IPS-11a (cell line): ENCODE results near the gene RASA4.
"Not testable (repeated sequence)": the region's sequence is repeated elsewhere in the genome, so short reads cannot be mapped to it uniquely, and the experiment has no call there.

Source experiments
- H3K4me3 ChIP-seq: one replicate; pipeline ENCODE4 v1.5.1; 2013; ENCODE audit warnings: low read depth, low read length, control low read depth

RASA4 gene

DNA sequence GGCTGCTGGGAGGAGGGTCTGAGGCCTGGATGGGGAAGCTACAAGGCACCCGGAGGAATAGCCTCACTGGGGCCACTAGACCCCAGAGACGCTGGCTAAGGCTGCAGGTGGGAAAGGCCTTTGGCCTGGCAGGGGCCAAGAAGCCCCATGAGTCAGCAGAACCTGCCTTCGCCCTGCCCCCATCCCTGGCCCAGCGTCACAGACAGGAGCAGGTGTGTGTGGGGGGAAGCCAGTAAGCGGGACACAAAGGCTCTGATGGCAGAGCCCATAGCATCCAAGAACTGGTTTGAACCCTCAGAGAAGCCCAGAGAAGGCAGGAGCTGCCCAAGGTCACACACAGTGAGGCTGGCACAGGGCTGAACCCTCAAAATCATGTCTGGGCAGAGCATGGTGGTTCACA, 9.7 kb downstream of the RASA4 start:
- H3K4me3 ChIP-seq, result not testable (repeated sequence)

DNA sequence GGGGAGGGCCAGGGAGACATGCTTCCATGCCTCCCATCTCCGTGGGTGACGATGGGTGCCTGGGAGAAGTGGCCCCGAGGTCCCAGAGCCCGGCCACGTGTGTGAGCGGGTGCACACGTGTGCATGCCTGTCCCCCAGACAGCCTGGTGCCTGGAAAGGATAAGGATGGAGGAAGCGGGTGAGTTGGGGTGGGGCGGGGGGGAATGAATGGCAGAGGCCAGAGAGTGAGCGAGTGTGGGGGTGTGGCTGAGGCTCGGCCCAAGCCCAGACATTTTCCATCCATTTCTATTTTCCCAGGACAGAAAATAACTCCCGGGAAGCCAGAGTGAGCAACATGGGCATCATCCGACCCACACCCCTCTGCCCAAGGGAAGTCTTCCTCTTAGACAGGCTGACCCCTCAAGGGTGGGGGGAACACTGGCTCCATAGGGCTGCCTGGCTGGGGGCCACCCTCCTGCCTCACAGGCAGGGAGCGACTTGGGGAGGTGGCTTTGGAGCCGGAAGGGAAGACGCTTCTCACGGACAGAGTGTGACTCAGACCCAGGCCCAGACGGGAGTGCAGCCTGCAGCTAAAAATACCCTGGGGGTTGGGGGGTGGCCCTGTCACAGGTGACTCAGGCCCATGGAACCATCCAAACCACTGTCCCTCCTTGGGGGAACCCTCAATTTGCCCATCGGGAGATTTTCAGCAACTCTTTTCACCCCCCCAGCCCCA, 12.0 kb downstream of the RASA4 start:
- not testable (repeated sequence) for H3K4me3 ChIP-seq

DNA sequence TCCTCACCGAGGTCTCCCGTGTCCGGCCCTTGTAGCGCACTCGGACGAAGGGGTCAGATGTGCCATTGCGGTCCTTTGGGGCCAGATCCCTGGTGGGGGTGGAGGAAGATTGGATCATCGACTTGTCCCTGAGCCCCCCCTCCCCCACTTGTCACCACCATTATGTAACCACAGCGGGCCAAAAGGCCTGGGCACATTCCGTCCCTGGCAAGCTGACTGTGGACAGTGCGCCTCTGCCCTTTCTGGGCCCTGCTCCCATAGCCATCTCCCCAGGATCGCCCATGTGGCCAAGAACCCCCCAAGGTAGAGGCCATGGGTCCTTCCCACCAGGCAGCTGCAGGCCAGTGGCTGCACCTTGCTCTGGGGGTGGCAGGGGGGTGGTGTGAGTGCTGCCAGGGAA, 14.2 kb downstream of the RASA4 start:
- not testable (repeated sequence) for H3K4me3 ChIP-seq

DNA sequence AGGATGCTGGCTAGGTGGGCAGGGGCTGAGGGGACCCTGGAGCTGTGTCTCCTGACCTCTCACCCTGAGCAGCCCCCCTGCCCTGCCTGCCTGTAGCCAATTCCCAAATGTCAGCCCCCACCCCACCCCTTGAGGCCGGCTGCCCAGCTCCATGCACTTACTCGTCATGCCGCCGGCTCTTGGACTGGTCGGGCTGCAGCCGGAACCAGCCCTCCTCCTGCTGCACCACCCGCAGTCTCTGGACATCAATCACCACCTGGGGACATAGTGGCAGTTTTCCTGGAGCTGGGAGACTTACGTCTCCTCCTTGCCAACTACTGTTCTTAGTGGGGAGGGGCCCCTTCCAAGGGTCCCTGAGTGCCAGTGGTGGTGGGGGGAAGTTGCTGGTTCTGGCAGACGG, 16.9 kb downstream of the RASA4 start:
- H3K4me3 ChIP-seq, result not testable (repeated sequence)

DNA sequence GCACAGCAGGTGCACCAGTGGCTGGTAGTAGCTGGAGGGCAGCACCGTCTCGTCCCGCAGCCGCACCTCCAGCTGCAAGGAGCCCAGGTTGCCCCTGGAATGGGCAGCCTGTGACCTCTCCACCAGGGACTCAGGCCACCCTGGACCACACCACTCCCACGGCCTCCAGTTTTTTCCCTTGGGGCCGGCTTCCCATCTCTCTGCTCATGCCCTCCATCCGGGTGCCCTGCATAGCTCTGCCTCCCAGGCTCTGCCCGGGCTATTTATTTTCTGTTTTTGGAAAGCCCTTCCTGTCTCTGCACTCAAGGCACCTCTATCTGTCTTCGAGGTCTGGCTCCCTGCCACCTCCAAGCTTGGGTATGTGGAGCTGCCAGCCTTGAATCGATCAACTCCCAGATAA, 20.5 kb downstream of the RASA4 start:
- not testable (repeated sequence) for H3K4me3 ChIP-seq

DNA sequence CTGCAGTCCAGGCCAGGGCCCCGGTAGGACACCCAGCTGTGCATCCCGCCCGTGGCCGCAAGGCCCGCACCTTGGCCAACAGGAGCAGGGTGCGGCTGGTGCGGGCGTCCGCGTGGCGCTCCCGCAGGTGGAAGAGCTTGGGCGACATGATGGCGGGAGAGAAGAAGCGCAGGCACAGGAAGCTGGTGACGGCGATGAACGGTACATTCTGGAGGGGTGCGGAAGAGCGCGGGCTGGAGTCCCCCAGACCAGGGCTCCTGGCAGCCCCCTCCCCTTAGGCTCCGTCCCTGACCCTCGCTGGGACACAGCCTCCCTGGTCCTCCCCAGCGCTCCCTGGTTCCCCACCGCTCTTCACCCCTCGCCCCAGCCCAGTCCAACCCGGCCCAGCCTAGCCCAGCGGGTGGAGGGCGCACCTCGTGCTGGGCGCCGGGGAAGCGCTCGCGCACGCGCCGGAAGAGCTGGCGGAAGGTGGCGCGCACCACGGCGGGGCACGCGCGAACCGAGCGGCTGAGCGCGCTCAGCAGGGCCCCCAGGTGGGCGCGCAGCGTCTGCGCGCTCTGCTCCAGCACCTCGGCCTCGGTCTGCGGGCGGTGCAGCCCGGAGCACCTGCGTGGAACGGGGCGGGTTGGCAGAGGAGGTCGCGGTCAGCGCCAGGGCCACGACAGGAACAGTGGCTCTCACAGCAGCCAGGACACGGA, 22.8 kb downstream of the RASA4 start:
- H3K4me3 ChIP-seq, result not testable (repeated sequence)

DNA sequence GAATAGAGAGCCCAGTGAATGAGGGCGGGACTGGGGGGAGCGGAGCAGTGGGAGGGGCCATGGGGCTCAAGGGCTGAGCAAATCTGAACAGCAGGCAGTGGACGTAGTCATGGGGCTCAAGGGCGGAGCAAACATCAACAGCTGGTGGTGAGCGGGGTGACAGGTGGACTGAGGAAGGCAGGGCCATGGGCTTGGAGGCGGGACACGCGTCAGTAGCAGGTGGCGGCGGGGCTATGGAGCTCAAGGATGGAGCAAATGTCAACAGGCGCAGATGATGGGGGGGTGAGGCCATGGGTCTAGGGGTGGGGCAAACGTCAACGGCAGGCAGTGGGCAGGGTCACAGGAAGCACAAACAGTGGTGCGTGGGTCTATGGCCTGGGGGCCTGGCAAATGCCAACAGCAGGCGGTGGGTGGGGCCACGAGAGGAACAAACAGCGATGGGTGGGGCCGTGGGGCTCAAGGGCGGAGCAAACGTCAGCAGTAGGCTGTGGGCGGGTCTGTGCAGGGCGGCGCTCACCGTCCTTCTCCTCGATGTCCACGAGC, 24.0 kb downstream of the RASA4 start:
- not testable (repeated sequence) for H3K4me3 ChIP-seq

DNA sequence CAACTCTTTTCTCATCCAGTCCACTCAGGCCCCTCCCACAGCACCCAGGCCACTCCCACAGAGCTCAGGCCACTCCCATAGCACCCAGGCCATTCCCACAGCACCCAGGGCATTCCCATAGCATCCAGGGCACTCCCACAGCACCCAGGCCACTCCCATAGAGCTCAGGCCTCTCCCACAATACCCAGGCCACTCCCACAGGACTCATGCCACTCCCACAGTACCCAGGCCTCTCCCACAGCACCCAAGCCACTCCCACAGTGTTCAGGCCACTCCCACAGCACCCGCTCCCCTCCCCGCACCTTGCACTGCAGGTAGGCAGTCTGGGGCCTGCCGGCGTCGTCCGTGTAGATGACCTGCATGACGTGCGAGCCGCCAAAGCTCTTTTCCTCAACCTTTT, 26.7 kb downstream of the RASA4 start:
- not testable (repeated sequence) for H3K4me3 ChIP-seq

DNA sequence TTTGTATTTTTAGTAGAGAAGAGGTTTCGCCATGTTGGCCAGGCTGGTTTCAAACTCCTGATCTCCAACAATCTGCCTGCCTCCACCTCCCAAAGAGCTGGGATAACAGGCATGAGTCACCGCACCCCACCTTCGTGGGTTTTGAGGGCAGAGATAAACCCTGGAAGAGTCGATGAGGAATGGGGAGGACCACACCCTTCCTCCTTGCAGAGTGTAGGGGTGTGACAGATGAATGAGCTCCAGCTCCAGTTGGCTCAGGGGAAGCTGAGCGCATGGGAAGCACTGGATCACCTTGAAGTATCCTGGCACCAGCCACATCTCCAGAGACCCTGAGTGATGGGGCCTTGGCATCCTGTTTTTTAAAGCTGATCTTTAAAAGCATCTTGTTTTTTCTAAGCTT, 33.1 kb downstream of the RASA4 start:
- not testable (repeated sequence) for H3K4me3 ChIP-seq

DNA sequence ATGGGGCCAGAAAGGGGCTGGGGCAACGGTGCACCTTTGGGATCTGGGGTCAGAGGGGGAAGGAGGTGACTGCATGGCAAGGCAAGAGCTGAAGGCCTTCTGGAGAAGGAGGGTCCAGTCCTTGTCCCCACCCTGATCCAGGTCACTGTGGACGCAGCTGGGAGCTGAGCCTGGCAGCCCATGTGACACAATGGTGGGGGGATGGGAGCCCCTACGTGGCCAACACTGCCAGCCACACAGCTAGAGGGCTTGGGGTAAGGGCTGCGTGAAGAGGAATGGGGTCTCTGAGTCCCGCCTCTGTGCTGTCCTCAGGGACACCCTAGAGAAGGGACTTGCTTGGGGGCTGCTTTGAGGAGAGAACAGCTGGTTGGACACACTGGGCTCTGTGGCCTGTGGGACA, 34.8 kb downstream of the RASA4 start:
- H3K4me3 ChIP-seq, result not testable (repeated sequence)

DNA sequence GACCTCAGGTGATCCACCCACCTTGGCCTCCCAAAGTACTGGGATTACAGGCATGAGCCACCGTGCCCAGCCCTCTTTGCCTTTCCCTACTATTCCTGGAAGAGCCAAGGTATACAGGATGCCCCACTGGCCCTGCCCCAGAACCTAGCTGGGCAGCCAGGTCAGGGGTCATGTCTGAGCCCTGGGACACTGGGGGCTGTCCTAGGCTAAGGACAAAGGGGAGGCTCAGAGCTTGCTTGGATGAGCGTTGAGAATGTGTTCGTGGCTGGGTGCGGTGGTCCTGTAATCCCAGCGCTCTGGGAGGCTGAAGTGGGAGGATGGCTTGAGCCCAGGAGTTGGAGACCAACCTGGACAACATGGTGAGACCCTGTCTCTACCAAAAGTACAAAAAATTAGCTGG, 38.1 kb downstream of the RASA4 start:
- H3K4me3 ChIP-seq, result not testable (repeated sequence)

DNA sequence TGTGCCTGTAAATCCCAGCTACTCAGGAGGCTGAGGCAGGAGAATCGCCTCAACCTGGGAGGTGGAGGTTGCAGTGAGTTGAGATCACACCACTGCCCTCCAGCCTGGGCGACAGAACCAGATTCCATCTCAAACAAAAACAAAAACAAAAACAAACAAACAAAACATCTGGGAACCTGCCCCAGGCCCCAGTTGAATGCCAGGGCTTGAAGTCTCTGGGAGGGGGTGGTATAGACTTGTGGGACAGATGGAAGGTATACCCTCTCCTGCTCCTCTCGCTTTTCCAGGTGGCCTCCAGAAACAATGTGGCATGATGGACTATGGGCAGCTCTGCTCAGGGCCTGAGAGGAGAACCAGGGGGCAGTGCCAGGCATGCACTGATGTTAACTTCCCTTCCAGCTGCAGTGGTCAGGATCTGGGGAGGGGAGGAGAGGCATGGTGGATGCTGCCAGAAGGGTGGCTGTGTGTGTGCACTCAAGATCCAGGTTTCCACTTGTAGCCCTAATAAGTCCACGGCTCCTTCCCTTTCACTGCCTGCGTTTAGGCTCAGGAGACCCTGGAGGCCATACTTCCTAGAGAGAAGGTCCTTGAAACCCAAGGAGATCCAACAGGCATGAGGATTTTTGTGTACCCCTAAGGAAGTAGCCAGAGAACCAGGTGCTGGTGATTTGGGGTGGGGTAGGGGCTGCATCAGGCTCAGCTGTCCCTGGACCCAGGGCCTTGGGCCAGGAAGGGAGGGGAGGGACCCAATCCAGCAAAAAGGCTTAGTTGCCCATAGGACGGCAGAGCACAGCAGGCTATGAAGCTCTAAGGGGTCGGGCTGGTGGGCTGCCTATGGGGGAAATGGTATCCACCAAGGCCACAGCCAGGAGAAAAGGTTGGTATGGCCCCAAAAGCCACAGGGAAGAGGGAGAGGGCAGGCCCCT, 39.0 kb downstream of the RASA4 start:
- not testable (repeated sequence) for H3K4me3 ChIP-seq

DNA sequence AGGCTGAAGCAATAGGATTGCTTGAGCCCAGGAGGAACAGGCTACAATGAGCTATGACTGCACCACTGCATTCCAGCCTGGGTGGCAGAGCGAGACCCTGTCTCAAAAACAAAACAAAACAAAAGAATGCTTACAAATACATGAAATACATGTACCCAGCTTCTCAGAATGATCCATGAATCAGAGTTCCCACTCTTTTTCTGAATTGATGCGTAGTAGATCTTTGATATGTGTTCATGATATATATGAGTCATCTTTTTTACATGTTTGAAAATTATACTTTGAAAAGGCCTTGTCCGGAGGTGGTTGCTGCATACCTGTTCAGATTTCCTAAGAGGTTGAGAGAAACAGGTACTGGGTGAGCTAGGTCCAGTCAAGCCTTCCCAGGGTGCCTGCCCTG, 40.2 kb downstream of the RASA4 start:
- not testable (repeated sequence) for H3K4me3 ChIP-seq

DNA sequence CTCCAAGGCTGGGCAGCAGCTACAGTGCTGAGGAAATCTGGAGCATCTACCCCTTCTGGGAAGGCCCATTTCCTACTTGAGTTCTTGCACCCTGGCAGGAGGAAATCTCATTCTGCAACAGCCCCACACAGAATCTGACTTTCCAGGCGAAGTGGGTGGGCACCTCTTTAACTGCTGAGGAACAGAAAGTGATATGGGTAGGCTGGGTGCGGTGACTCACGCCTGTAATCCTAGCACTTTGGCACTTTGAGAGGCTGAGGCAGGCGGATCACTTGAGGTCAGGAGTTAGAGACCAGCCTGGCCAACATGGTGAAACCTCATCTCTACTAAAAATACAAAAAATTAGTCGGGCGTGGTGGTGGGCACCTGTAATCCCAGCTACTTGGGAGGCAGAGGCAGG, 41.9 kb downstream of the RASA4 start:
- not testable (repeated sequence) for H3K4me3 ChIP-seq

DNA sequence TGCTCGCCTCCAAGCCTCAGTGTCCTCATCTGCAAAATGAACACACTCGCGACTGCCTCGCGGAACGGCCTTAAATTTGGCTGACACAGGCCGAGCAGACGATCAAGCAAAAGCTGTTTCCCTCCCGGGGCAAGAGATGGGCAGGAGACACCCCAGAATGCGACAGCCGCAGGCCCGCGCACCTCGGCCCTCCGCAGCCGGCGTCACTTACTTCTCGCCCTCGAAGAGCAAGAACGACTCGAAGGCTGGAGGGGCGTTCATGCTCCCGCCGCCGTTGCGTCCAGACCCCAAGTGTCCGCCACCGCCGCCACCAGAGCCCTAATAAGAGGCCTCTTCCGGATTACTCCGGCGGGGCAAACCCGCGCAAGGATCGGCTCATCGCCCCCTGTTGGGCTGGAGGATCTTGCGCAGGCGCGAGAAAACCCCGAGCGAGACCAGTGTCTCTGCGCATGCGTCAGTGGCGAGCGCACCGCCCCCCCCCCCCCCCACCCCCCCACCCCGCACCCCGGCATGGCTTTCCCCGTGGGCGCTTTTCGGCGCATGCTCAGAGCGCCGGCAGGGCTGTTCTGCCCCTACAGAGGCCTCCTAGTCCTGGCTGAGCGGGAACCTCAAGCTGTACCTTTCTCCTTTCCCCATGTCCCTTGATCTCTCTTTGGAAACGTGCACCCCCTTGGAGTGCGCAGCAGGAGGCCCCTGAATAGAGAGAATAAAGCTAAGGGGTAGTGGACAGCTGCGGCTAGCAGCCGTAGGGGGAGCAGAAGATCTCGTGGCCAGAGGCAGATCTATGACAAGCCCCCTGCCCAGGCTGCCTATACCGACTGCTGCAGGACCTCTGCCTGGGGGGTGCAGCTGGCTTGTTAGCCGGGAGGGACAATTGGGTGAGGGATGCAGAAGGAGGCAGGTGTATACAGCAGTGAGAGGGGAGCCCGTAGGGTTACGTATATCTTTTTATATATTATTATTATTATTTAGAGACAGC, 44.0 kb downstream of the RASA4 start, which contains the start of gene POLR2J3:
TSS of gene POLR2J3 (minus strand) at position 323 of the 979 bp plus-strand sequence. CDS start at position 261, 62 bp downstream.
- H3K4me3 ChIP-seq, result peak within 1 kb of the TSS; percentile 66

DNA sequence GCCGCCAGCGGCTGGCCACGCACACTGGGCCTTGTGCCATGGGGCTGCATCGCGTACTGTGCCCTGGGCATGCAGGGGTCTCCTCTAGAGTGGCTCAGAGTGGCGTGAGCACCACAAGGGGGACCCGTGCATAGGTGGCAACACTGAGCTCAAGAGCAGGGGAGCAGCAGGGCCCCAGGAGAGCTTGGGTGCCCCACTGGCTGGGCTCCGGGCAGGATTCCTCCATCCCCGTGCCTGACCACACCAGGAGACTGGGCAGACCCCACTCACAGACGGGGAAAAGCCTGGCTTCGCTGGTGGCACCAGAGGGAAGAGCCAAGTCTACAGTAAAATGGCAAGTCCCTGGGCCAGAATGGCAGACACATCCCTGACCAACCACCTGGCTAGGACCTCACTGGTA, 47.9 kb downstream of the RASA4 start:
- not testable (repeated sequence) for H3K4me3 ChIP-seq

DNA sequence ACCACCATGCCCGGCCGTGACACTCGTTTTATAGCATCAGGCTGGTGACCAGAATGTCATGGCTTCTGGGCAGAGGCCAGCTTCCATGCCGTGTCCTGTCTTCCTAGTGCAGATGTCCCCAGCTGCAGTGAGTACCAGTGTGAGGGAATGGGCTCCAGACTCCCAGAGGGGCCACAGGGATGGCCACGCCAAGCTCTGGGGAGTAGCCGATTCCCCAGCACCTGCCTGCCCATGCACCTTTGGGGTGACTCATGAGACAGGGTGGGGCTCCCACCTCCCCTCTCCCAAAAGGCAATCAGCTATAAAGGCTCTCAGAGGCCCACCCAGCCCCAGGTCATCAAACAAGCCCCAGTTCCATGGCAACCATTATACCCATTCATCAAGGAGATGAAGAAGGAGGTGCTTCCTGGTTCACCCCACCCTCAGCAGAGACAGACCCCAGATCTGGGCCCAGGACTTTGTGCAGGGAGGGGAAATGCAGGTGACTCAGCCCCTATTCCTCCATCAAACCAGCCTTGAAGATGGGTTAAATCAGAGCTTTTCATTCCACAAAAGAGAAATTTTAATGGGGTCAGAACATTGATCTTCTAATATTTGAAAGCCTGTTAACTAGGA, 65.6 kb downstream of the RASA4 start, which contains the start of gene SPDYE2:
TSS of gene SPDYE2 (plus strand) at position 419 of the 615 bp plus-strand sequence. CDS start 2,030 bp downstream, outside the sequence.
- H3K4me3 ChIP-seq, result not testable (repeated sequence)

DNA sequence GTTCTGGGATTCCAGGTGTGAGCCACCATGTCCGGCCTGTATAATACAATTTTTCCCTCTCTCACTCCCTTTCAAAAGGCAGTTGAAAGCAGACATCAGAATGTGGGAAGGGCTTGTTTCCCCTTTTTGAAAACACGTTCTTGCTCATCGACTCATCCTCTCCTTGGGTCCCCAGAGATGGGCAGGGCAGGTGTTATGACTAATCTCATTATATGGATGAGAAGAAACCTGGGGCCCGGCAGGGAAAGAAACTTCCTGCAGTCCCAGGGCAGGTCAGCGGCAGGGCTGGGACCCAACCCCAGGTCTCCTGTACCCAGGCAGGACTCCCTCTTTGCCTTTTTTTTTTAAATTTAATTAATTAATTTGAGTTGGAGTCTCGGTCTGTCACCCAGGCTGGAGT, 70.2 kb downstream of the RASA4 start:
- H3K4me3 ChIP-seq, result not testable (repeated sequence)

DNA sequence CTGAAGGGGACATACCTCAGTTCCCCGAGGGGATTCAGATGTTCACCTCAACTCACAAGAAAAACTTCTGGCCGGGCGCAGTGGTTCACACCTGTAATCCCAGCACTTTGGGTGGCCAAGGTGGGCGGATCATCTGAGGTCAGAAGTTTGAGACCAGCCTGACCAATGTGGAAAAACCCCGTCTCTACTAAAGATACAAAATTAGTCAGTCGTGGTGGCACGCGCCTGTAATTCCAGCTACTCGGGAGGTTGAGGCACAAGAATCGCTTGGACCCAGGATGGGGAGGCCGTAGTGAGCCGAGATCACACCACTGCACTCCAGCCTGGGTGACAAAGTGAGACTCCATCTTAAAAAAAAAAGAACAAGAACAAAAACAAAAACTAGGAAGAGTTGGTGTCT, 71.3 kb downstream of the RASA4 start:
- not testable (repeated sequence) for H3K4me3 ChIP-seq
